Measurements from ENCODE around the gene FUBP1. TPM values are rescaled to one million over a fixed set of nuclear protein-coding genes. Genes with fewer than 3 reads are reported as not detected.

FUBP1 gene
- polyA plus RNA-seq, 1 of the 3 experiments (the other 2 are of a cell fraction): 64.1 TPM

DNA sequence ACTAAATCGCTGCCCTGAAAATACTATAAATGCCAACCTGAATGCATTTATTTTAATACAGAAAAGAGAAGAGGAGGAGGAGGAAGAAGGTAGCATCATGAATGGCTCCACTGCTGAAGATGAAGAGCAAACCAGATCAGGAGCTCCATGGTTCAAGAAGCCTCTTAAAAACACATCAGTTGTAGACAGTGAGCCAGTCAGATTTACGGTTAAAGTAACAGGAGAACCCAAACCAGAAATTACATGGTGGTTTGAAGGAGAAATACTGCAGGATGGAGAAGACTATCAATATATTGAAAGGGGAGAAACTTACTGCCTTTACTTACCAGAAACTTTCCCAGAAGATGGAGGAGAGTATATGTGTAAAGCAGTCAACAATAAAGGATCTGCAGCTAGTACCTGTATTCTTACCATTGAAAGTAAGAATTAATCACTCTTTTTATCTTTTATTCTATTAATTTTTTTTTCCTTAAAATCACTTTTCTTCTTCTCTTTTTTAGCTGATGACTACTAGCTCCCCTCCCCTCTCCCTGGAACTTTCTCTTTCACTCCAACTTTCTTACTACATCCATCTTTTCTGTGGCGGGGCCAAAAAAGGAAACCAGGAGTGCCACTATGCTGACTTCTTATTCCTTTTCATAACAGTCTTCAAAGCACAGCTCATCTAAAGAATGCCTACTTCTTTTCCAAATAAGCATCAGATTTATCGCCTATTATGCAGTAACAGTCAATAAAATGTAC is 36.3 kb downstream of the FUBP1 start:
- 98% methylated on average over 4 of the region's 4 CpGs for WGBS (ENCODE audit: low lambda C conversion rate)
- Histone ChIP-seq H2AFZ (ENCODE audit: low read depth) (no peak overlapping the region), H3K79me2 (ENCODE audit: insufficient read depth) (peaks cover 26% of the 10 kb centered on the region; the same call in 1 of the 2 replicates), H3K4me3 (ENCODE audit: low read depth in 2 of 2, low read length in 1 of 2) (no peak overlapping the region), H3K4me1 (ENCODE audit: control insufficient read depth in 1 of 2, insufficient read depth in 2 of 2, low read depth in 1 of 2, low read length in 1 of 2) (no peaks in the 10 kb centered on the region), H3K27ac (ENCODE audit: low read depth in 2 of 2, low read length in 1 of 2) (no peak overlapping the region; a peak in 1 of 4 replicates), H3K4me2 (no peak overlapping the region), H3K9ac (no peak overlapping the region), H4K20me1 (ENCODE audit: insufficient read depth) (no peaks in the 10 kb centered on the region), H3K9me2 (no peaks in the 10 kb centered on the region), H3K9me3 (no peaks in the 10 kb centered on the region), H3K27me3 (ENCODE audit: insufficient read depth) (no peaks in the 10 kb centered on the region), H3F3A (replicated peaks; ENCODE audit: insufficient read depth) (peaks cover 87% of the 10 kb centered on the region), H3K36me3 (replicated peaks in 1 of 2; ENCODE audit: control insufficient read depth in 1 of 2, insufficient read depth in 2 of 2, low read length in 1 of 2) (peaks cover 74 to 91% of the 10 kb centered on the region in 2 experiments)
- CTCF ChIA-PET: interaction anchor here (1.3 kb wide), 1 partner anchor 171 kb away, joined by 3 read pairs; no protein-coding TSS in a partner anchor
- no peak for DNase-seq
- POLR2A ChIA-PET: no interaction called here
- TF ChIP-seq SMC3 (IDR thresholded peaks at IDR 0.05; ENCODE audit: low read depth, low read length) (no peak), POLR2AphosphoS5 (IDR thresholded peaks at IDR 0.05; ENCODE audit: low read depth, low read length) (no peak), TAF1 (IDR thresholded peaks at IDR 0.05; ENCODE audit: borderline replicate concordance, low read depth, low read length) (no peak), MXI1 (IDR thresholded peaks at IDR 0.05; ENCODE audit: low read depth, low read length) (no peak)

DNA sequence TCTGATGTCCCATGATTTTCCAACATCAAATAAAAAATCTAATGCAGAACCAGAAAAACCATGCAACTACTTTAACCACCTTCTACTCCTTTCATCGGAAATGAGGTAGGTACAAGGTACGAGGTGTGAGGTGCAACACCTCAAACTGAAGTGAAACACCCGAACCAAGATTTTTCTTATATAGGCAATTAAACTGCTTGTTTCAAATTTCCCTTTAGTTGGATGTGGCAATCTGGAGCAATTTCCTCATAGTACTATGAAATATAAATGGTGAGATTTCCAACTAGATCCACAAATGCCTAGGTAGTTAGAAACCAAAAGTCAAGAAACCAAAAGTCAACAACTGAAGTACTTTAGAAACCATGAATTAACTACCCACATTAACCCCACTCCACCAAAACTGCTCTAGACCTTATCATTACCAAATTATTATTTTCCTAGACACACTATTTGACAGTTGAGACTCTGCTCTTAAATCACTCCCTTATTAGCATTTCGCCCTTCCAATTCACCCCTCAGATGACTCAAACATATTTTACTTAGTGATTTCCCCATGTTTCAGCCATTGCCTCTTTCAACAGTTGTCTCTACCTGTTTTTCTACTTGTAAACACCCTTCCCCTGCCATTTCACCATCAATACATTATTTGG is 37.8 kb downstream of the FUBP1 start:
- 96% methylated on average over 4 of the region's 4 CpGs for WGBS (ENCODE audit: low lambda C conversion rate)
- H3K9ac ChIP-seq: no peak overlapping the region
- no peaks in the 10 kb centered on the region for H4K20me1 ChIP-seq (ENCODE audit: insufficient read depth)
- POLR2A ChIA-PET: no interaction called here
- no peaks in the 10 kb centered on the region for H3K27me3 ChIP-seq (ENCODE audit: insufficient read depth)
- peaks cover 81% of the 10 kb centered on the region for H3F3A ChIP-seq (replicated peaks; ENCODE audit: insufficient read depth)
- CTCF ChIA-PET: no interaction called here
- no peak overlapping the region for H2AFZ ChIP-seq (ENCODE audit: low read depth)
- H3K9me2 ChIP-seq: no peaks in the 10 kb centered on the region
- peak overlapping the region in 1 of 2 experiments; percentile 9; a peak in 1 of 4 replicates for H3K27ac ChIP-seq (ENCODE audit: low read depth in 2 of 2, low read length in 1 of 2)
- TF ChIP-seq CHD2 (IDR thresholded peaks at IDR 0.05; ENCODE audit: low read length, partially characterized antibody) (no peak), NFIC (IDR thresholded peaks at IDR 0.05; ENCODE audit: borderline replicate concordance) (no peak), POLR2AphosphoS5 (IDR thresholded peaks at IDR 0.05; ENCODE audit: low read depth, low read length) (peak; percentile 53; the same call in 1 of the 2 replicates)
- H3K4me3 ChIP-seq (ENCODE audit: low read depth in 2 of 2, low read length in 1 of 2): no peak overlapping the region
- H3K4me1 ChIP-seq (ENCODE audit: control insufficient read depth in 1 of 2, insufficient read depth in 2 of 2, low read depth in 1 of 2, low read length in 1 of 2): no peaks in the 10 kb centered on the region
- DNase-seq: no peak
- H3K9me3 ChIP-seq: no peaks in the 10 kb centered on the region
- H3K36me3 ChIP-seq (replicated peaks in 1 of 2; ENCODE audit: control insufficient read depth in 1 of 2, insufficient read depth in 2 of 2, low read length in 1 of 2): peaks cover 59 to 87% of the 10 kb centered on the region in 2 experiments
- H3K79me2 ChIP-seq (ENCODE audit: insufficient read depth): peaks cover 19% of the 10 kb centered on the region; the same call in 1 of the 2 replicates
- no peak overlapping the region for H3K4me2 ChIP-seq

DNA sequence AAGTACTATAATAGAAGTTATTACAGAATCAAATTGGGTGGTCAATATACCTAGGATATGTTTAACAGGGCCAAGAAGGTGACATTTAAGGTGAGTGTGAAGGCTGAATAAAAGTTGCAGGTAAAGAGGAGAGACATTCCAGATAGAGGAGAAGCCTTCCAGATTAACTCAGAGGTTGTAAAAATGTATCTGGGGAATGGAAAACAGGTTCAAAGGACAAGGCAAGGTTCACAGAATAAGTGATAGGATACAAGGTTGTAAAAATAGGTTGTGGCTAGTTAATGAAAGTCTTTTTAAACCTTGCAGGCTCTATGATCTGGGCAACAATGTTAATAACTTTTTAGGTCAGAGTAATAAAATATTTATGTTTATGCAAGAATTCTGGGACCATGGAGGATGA is 40.2 kb downstream of the FUBP1 start:
- no peak overlapping the region for H3K4me2 ChIP-seq
- peaks cover 73% of the 10 kb centered on the region for H3F3A ChIP-seq (replicated peaks; ENCODE audit: insufficient read depth)
- H3K9ac ChIP-seq: no peak overlapping the region
- TF ChIP-seq, protein P1, sequence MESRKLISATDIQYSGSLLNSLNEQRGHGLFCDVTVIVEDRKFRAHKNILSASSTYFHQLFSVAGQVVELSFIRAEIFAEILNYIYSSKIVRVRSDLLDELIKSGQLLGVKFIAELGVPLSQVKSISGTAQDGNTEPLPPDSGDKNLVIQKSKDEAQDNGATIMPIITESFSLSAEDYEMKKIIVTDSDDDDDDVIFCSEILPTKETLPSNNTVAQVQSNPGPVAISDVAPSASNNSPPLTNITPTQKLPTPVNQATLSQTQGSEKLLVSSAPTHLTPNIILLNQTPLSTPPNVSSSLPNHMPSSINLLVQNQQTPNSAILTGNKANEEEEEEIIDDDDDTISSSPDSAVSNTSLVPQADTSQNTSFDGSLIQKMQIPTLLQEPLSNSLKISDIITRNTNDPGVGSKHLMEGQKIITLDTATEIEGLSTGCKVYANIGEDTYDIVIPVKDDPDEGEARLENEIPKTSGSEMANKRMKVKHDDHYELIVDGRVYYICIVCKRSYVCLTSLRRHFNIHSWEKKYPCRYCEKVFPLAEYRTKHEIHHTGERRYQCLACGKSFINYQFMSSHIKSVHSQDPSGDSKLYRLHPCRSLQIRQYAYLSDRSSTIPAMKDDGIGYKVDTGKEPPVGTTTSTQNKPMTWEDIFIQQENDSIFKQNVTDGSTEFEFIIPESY (IDR thresholded peaks at IDR 0.05; ENCODE audit: borderline replicate concordance, low read depth): no peak
- TF ChIP-seq TEAD4 (IDR thresholded peaks at IDR 0.05; ENCODE audit: borderline replicate concordance, insufficient read depth): no peak
- TF ChIP-seq TCF12 (IDR thresholded peaks at IDR 0.05): no peak
- no peak for TF ChIP-seq GATA2 (CRISPR knock-in tag; IDR thresholded peaks at IDR 0.05)
- no peak overlapping the region for H3K27ac ChIP-seq (ENCODE audit: low read depth in 2 of 2, low read length in 1 of 2)
- no peak overlapping the region for H2AFZ ChIP-seq (ENCODE audit: low read depth)
- H3K4me3 ChIP-seq (ENCODE audit: low read depth in 2 of 2, low read length in 1 of 2): no peak overlapping the region
- H3K4me1 ChIP-seq (ENCODE audit: control insufficient read depth in 1 of 2, insufficient read depth in 2 of 2, low read depth in 1 of 2, low read length in 1 of 2): no peaks in the 10 kb centered on the region
- ChIA-PET POLR2A (interaction anchor here (0.6 to 1.1 kb wide), 2 partner anchors 9 to 40 kb away, joined by 3 to 4 read pairs; partner anchors contain the start of gene FUBP1), CTCF (no interaction called here)
- H3K36me3 ChIP-seq (replicated peaks in 1 of 2; ENCODE audit: control insufficient read depth in 1 of 2, insufficient read depth in 2 of 2, low read length in 1 of 2): peaks cover 35 to 83% of the 10 kb centered on the region in 2 experiments
- H3K9me2 ChIP-seq: no peaks in the 10 kb centered on the region
- H4K20me1 ChIP-seq (ENCODE audit: insufficient read depth): no peaks in the 10 kb centered on the region
- no peaks in the 10 kb centered on the region for H3K27me3 ChIP-seq (ENCODE audit: insufficient read depth)
- H3K9me3 ChIP-seq: no peaks in the 10 kb centered on the region
- no peak for DNase-seq
- H3K79me2 ChIP-seq (ENCODE audit: insufficient read depth): peaks cover 2% of the 10 kb centered on the region; the same call in 1 of the 2 replicates
